ENCODE results near the gene XPNPEP1. TPM values are rescaled to one million over a fixed set of nuclear protein-coding genes. Genes with fewer than 3 reads are reported as not detected.
A peak's percentile ranks its signal among the peaks of the same experiment; 100 is the strongest.

XPNPEP1 gene
- total RNA-seq, 1 donor from 2014 or later = 45.2 TPM

DNA sequence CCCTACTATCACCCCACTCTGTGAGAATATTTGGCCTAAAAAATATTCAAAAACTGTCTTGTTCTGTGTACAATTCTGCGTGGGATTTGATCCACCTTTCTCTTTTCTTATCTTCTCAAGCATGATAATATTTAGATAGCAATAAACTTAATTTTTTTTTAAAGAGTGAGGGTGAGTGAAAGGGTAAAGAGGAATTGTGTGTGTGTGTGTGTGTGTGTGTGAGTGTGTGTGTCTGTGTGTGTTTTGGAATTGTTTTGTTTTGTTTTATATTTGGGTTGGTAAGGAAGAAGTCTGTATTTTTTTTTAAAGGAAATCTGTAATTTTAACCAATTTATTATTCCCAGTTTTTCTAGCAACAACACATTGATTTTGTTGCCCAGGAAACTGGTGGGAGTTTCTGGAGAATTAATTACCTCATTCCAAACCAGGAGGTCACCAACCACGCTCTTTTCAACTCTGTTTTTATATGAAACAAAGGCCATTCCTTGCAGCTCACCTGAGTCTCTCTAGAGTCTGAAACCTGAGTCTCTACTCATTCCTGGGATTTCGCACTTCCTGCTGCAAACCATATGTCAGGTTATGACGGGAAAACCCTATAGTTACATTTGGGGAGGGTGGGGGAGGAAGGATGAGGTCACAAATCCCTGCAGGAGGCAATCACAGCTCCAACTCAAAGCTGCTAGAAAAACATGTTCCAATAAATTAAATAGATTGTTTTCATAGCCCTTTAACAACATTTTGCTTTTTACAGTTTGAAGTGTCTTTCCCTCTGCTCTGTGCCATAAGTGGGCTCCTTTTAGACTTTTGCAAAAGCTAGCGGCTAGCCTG lies 38.1 kb upstream of the XPNPEP1 start:
- no peaks in the 10 kb centered on the region for H3K27me3 ChIP-seq
- DNase-seq (no peak), ATAC-seq (no peak)
- H3K4me1 ChIP-seq = peaks cover 6% of the 10 kb centered on the region
- H3K36me3 ChIP-seq = no peaks in the 10 kb centered on the region
- TF ChIP-seq CTCF (IDR thresholded peaks at IDR 0.05) = no peak
- H3K27ac ChIP-seq = no peak overlapping the region
- no peak overlapping the region for H3K4me3 ChIP-seq
- no peaks in the 10 kb centered on the region for H3K9me3 ChIP-seq
- intact Hi-C loops (cut with DNase I) = no loop called here

DNA sequence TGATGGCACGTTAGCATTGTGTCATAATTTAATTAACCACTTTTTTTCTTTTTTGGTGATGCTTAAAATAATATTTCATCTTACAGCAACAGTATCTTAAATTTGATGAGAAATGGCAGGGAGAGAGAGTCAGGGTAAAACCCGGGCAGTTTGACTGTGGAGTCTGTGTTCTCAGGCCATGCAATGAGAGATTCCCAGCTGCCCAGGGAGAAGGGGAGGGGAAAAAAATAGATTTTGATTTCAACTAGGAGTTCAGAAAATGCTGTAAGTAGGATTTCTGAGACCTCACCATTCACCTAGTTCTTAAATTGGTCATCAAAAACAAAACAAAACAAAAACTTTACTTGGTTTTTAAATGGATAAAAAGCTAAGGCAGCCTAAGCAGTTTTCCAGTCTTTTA lies 37.4 kb upstream of the XPNPEP1 start:
- Histone ChIP-seq H3K27me3 (no peaks in the 10 kb centered on the region), H3K4me3 (no peak overlapping the region), H3K9me3 (no peaks in the 10 kb centered on the region), H3K36me3 (no peaks in the 10 kb centered on the region), H3K27ac (no peak overlapping the region), H3K4me1 (peaks cover 1% of the 10 kb centered on the region)
- DNase-seq (no peak), ATAC-seq (no peak)
- no peak for TF ChIP-seq CTCF (IDR thresholded peaks at IDR 0.05)
- intact Hi-C loops (cut with DNase I) = no loop called here

GRCh38 chr10:109959259-109960145 lies 36.2 kb upstream of the XPNPEP1 start:
- H3K27me3 ChIP-seq = no peaks in the 10 kb centered on the region
- H3K36me3 ChIP-seq = no peaks in the 10 kb centered on the region
- intact Hi-C loops (cut with DNase I) = no loop called here
- H3K9me3 ChIP-seq = no peaks in the 10 kb centered on the region
- ATAC-seq (no peak), DNase-seq (no peak)
- TF ChIP-seq CTCF (IDR thresholded peaks at IDR 0.05) = no peak
- H3K4me1 ChIP-seq = no peaks in the 10 kb centered on the region
- H3K4me3 ChIP-seq = no peak overlapping the region
- H3K27ac ChIP-seq = no peak overlapping the region

DNA sequence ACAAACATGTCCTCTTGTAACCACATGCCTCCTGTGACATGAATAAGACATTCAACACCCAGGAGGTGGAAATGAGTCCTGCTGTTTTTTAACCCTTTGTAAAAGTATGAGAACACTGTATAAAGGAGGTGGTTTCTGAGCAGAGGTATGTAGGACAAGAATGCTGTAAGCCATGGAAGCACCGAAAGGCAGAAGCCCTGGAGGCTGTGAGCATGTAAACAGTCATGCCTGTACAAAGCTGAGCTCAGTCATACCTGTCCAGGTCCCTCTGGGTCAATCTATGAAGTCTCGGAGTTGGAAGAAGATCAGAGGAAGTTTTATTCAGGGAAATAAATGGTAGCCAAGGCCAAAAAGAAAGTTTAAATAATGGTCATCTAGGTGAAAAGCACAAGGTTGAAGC lies 34.7 kb upstream of the XPNPEP1 start:
- DNase-seq = no peak
- Histone ChIP-seq H3K27me3 (no peaks in the 10 kb centered on the region), H3K4me3 (no peak overlapping the region), H3K27ac (no peak overlapping the region), H3K9me3 (no peaks in the 10 kb centered on the region), H3K36me3 (no peaks in the 10 kb centered on the region), H3K4me1 (no peaks in the 10 kb centered on the region)
- TF ChIP-seq CTCF (IDR thresholded peaks at IDR 0.05) = no peak
- intact Hi-C loops (cut with DNase I) = no loop called here
- no peak for ATAC-seq

DNA sequence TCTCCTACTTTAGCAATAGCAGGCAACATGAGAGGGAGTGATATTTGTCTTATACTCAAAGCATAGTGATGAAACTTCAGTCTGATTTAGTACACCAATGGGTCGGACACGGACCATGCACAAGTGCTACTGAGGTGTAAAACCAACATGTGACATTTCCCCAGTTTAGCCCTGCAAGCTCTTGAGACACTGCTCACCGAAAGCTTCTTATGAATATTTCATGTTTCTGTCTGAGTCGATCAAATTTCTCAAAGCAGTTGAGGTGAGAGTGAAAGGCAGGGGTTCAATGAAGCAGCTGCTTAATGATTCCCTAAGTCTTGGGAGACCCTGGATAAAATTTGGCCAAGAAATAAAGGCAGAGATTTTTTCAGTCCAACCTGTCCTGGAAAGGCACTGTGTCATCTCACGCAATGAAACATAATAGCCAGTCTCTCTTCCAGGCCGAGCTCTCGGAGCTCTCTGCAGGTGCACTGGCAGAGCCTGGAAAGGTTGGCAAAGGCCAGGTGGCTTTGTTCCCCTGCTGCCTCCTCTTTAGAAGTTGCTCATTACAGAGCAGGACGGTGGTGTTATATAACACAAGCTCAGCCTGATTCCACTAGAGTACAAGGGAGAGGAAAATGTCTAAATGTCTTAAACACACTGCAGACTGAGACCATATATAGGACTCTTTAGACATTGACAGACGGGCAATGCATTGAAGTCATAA lies 33.9 kb upstream of the XPNPEP1 start:
- Histone ChIP-seq H3K27ac (no peak overlapping the region), H3K9me3 (no peaks in the 10 kb centered on the region), H3K4me1 (no peaks in the 10 kb centered on the region), H3K4me3 (no peak overlapping the region), H3K27me3 (no peaks in the 10 kb centered on the region), H3K36me3 (no peaks in the 10 kb centered on the region)
- no peak for DNase-seq
- TF ChIP-seq CTCF (IDR thresholded peaks at IDR 0.05) = no peak
- intact Hi-C loops (cut with DNase I) = no loop called here
- ATAC-seq = peak; percentile 50

Measured in upper lobe of right lung (tissue), 1 donor.